NCI-H510A treated with DMSO at 0.1 percent for 48 hours (cell line): ENCODE measurements around the gene VDAC1.

Source experiments
- DNase-seq: peaks from one replicate; lab custom pipeline; 2025; lab: John Stamatoyannopoulos, UW

VDAC1 gene

GRCh38 chr5:134024811-134025210 is 20.0 kb upstream of the VDAC1 start:
- DNase-seq: no peak

DNA sequence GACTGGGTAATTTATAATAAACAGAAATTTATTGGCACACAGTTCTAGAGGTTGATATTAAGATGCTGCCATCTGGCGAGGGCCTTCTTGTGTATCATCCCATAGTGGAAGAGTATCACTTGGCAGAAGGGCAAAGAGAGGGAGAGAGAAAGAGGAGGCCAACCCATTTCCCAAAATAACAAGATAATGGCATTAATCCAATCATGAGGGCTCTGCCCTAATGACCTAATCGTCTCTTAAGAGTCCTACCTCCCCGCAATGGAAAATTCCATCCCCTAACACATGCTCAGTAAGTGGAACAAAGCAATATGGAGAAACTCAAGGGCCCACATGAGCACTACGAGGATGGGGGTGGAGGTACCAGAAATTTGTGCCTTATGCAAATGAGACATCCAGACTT is 17.6 kb upstream of the VDAC1 start:
- no peak for DNase-seq

GRCh38 chr5:134020188-134020587 is 15.4 kb upstream of the VDAC1 start:
- no peak for DNase-seq

GRCh38 chr5:134019636-134020035 is 14.9 kb upstream of the VDAC1 start:
- DNase-seq: no peak

GRCh38 chr5:134018986-134019316 is 14.2 kb upstream of the VDAC1 start:
- no peak for DNase-seq

DNA sequence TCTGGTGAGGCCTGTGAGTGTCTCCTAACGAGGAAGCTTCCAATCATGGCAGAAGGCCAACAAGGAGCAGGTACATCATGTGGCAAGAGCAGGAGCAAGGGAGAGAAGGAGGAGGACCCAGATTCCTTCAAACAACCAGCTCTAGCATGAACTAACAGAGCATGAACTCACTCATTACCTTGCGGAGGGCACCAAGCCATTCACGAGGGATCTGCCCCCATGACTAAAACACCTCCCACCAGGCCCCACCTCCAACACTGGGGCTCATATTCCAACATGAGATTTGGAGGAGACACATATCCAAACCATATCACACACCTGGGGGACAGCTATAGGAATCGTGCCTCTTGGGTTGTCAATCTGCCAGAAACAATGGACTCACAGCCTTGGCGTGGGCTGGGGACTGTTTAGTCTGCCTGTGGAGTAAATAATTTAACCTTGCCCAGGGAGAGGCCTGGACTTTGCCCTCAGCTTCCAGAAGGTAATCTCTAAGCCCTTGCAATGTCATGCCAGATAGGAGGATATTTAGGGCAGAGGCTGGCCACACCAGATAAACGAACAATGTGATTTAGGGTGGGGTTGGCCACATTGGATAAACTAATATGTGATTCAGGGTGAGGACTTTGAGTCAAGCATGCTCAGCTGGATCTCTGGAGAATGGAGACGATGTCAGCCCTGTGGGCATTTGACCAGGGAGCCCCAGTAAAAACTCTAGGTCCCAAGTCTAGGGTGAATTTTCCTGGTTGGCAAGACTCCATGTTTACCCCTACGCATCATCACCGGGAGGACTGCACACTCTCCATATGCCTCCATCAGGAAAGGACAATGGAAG is 13.6 kb upstream of the VDAC1 start:
- no peak for DNase-seq

DNA sequence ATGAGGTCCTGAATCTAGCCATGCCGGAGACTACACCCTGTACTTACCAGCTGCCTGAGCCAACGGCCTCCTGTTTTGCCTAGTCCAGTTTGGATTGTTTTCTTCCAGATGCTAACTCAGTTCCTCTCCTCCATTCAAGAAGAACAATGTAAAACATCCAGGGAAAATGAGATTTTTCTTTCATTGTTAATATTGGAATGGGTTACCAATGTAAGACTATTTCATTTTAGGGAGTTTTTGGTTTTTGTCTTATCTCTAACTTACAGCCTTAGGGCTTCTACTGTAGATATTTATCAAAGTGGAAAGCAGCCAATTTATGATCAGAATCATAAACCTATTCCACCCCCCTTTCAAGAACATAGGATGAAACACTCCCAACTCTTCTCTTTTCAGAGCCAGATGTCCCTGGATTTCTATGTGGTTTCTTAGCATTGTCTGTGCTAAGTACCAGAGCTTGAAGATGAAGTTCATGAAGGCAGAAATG is 3.5 kb upstream of the VDAC1 start:
- no peak for DNase-seq

DNA sequence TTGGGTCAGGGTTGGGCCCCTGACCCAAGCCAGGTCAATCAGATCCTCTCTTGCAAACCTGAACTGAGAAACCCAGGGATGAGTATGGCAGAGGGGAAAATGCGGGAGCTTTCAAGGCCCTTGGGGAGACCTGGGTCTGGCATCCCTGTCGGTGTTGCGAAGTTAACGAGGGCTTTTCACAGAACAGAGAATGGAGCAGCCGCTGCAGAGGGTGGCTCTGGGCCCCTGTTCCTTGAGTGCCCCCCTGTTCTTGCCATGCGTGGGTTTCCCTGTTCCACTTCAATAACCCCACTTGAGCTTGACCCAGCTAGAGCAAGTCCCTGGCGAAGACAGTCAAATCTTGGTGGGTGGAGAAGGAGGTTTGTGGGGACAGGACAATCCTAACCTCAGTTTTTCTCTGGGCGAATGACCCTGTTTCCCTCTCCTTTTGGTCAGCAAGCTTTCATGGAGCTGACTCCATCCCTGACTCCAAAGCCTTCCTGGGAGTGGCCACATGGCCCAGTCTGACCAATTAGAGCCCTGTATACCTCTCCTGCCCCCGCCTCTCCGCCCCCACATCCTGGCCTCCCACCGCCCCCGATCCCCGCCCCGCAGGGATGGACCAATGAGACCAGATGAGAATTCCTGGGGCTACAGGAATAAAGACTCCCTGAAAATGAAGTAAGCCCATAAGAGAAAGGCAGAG is 2.9 kb upstream of the VDAC1 start:
- DNase-seq: no peak

DNA sequence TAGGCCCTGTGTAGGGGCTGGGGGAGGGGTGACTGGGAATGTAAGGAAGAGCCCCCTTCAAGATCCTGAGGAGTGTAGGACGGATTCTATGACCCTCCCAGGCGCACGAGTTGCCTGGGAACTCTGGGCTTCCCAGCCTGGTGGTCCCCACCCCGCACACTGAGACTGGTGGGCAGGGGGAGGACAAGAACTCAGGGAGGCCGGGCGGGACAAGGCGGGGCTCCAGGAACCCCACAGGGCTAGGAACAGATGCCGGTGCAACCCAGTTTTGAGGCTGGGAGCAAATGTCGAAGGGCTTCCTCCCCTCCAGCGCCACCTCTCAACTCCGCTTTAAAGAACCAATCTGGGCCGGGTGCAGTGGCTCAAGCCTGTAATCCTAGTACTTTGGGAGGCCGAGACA is 1.3 kb upstream of the VDAC1 start:
- no peak for DNase-seq

GRCh38 chr5:134005417-134006061 is 764 bp upstream of the VDAC1 start:
- no peak for DNase-seq

DNA sequence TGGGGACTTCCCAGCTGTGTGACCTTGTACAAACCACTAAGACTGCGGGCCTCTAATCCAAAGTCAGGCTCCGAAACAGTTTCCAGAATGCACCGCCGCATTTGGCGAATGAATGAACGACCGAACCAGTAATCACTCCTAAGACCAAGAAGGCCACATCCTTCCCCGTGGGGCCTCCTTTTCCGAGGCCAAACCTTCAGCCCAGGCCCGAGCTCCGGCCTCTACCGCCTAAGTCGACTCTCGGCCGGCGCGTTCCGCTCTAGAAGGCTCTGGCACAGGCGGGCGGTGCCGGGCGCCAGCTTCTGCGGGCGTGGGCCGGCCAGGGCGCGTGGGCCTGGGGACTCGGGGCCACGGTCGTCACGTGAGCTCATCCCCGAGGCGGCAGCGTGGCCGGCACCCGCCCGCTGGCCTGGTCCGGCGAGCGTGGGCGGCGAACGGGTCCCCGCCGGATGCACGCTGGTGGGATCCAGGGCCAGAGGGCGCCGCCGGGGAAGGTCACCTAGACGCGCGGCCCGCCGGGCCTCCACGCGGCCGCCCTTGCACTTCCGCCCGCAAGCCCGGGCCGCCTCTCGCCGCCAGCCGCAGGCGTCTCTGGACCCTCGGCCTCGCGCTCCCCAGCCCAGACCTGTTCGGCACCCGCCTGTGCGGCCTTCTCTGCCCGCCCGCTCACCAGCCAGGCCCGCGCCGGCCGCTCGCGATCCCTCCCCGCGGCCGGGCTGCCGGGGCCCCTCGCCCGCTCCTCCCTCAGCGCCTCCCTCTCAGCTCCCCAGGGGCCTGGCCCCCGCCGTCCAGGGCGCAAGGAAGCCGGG is 754 bp downstream of the VDAC1 start:
- peak; percentile 10 for DNase-seq

DNA sequence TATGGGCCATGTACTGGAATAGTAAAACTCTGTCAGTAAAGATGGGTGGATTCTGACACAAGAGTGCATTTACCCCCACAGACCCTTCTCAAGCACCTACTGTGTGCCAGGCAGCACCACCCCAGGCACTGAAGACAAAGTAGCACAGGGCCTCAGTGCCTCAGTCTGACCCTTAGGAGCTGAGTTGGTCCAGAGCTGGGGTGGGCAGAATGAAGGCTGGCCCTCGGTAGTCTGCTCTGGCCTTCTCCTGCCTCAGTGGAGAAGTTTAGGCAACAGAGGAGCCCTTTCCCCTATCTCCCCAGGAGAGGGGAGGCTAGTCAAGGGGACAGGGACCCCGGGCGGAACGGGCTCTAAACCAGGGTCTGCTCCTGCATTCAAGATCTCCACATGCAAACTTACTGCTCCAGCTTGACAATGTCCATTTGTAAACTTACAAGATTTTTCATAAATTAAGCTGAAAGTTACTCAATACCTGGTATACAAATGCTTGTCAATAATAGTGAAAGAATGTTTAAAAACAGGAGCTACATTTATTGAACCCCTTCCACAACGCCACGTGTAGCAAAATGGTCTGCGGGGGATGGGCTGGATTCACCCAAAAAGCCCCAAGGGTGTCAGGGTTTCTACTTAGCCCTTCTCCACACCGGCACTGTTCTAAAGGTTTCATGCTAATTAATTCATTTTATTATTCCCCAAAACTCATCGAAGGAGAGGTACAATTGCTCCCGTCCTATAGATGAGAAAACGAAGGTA is 1.5 kb downstream of the VDAC1 start:
- DNase-seq: no peak

DNA sequence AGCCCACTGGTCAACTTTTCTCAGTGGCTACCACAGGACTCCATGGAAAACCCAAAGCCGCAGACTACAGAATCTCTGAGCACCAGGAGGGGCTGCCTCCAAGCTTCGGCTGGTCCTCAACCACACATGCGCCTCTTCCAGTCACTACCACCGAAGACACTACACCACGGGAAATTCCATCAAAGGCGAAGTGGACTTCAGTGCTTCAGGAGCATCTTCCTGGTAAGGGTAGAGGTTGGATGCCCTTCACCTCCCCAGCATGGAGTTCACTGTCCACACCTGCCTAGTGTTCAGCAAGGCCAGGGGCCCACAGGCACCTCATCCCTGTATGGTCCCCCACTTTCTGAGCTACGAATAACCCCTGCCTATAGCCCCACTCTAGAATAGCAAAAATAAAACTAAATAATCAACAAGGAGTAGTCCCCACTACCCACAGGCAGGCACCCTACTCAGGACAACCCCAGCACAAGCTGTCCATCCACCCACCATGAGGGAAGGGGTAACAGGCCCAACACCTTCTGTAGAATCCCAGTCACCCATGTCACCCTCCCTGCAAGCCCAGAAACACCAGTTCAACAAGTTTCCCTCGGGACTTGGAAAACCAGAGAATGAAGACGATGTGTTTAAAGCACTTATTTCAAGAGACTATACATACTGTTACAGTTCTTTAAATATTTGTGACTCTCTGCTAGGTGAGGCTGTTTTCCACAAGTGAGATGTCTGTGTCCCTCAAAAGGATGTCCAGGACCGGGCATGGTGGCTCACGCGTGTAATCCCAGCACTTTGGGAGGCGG is 2.6 kb downstream of the VDAC1 start:
- DNase-seq: no peak

- DNase-seq: no peak
Observed at GRCh38 chr5:134000696-134001453, 3.9 kb downstream of the VDAC1 start.

DNA sequence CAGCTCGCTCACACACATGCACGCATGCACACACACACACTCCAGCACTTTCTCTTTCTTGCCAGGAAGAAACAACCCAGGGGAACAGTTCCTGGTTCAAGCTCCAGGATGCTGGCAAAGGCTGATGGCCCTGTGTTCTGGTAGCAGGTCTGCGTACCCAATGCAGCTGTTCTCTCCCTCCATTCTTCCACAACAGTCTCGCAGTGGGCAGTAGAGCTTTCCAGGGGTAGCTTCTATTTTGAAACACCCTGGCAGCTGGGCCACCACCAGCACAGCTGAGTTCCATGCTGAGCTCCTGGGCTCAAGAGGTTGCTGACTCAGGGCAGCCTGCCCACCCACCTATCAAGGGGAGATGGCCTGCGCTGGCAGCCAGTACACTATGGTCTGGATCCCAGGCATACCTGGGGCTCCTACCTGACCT is 4.7 kb downstream of the VDAC1 start:
- DNase-seq: no peak

DNA sequence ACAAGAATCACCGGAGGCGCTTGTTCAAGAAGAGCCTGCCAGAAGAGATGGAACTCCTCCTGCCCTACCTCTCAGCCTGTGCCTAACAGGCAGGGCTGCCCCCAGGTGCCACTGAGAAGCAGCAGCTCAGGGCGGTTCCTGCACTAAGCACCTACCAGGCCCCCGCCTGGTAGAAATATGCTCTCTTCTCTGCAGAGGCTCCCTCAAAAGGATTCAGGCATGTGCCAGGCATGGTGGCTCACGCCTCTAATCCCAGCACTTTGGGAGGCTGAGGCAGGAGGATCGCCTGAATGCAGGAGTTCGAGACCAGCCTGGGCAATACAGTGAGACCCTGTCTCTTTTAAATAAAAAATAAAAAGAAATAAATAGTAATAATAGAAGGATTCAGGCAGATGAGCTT is 6.0 kb downstream of the VDAC1 start:
- no peak for DNase-seq

GRCh38 chr5:133998042-133998441 is 6.7 kb downstream of the VDAC1 start:
- DNase-seq: no peak

DNA sequence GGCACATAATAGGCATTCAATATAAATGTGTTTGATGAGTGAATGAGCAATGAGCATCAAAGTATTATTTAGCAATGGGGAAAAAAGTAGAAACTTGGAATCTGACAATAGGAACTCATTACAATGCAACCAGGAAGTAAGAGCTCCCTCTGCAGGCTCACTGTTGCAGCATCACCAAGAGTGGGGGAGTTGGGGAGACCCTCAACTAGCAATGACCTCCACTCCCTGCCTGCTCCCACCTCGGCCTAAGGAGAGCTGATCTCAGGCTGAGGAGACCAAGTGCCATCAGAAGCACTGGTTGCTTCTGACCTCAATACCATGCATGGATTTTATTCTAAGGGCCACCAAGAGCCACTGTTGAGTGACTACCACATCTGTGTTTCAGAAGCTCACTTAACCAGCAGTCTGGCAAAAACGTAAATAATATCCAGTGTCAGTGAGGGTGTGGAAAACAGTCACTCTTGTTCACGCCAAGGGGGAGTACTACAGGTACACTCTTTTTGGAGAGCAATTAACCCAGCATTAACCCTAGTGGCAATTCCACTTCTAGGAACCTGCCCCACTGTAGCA is 8.0 kb downstream of the VDAC1 start:
- no peak for DNase-seq

DNA sequence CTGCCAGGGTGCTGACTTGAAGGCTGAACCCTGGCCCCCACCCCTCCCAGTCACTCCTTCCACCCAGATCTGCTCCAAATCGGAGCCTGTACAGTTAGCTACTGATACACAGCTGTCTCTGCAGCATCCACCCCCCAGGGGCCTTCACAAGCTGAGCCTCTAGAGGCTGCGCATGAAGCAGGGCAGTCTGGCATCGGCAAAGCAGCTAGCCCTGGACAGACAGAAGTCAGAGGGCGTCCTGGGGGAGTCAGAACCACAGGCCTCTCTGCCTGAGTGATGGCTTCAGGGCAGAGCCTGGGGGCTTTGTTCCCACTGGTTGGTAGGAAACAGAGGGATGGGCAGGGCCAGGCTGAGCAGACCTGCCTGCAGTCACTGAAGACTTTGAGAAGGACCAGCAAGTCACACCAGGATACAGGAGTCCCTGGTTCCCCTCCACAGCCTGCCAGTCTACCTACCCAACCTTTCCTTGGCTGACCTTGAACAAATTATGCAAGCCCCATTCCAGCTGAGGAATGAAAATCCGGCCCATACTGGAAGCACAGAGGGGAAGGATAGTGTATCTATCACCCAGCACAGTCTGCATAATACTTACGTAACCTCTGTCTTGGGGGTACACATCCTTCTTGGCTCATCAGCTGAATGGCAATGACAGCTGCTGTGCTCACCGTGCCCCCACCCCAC is 8.8 kb downstream of the VDAC1 start:
- DNase-seq: no peak
